ENCODE measurements around the gene FGD2. TPM values are rescaled to one million over a fixed set of nuclear protein-coding genes. Genes with fewer than 3 reads are reported as not detected.

Gene FGD2
- total and polyA plus RNA-seq, 2 donors (not counting 3 experiments of a cell fraction or from before 2014, with no cell fraction given), result not detected

GRCh38 chr6:37056112-37056403, 50.6 kb downstream of the FGD2 start:
- POLR2A ChIA-PET, result no interaction called here
- intact Hi-C loops (cut with micrococcal nuclease), result loop anchor here (5.0 kb wide), 1 partner anchor 46 kb away; no protein-coding TSS in a partner anchor
- H3K27ac ChIP-seq (ENCODE audit: insufficient read depth, low read depth, low read length), result no peak overlapping the region

GRCh38 chr6:37056439-37057127, 51.1 kb downstream of the FGD2 start:
- BruUV-seq (replicated peaks), result no TSS peak
- FAIRE-seq (no peak), DNase-seq (ENCODE audit: low read depth, low spot score) (no peak)
- CTCF ChIA-PET, result interaction anchor here (0.6 to 15.2 kb wide), 9 partner anchors 7 to 137 kb away, joined by 3 to 399 read pairs (median 3); partner anchors contain the start of gene PIM1
- Histone ChIP-seq H3K27me3 (ENCODE audit: control insufficient read depth in 2 of 2, insufficient read depth in 2 of 2, low read length in 2 of 2) (no peaks in the 10 kb centered on the region), H3K79me2 (ENCODE audit: control insufficient read depth, insufficient read depth, low read length) (no peaks in the 10 kb centered on the region), H3K4me2 (ENCODE audit: insufficient read depth, low read length) (no peak overlapping the region), H3K27ac (ENCODE audit: insufficient read depth, low read depth, low read length) (no peak overlapping the region), H2AFZ (ENCODE audit: low read depth, low read length) (no peak overlapping the region), H3K9me1 (replicated peaks; ENCODE audit: control insufficient read depth, extremely low read depth, insufficient read depth, low read length) (no peaks in the 10 kb centered on the region), H3K4me3 (replicated peaks in 1 of 3; ENCODE audit: insufficient read depth in 1 of 3, low read depth in 1 of 3, low read length in 3 of 3) (no peak overlapping the region), H3K36me3 (ENCODE audit: control insufficient read depth in 2 of 2, extremely low read depth in 1 of 2, insufficient read depth in 2 of 2, low read length in 2 of 2) (no peaks in the 10 kb centered on the region), H3K9me3 (replicated peaks; ENCODE audit: control insufficient read depth, insufficient read depth, low read length) (no peaks in the 10 kb centered on the region), H3K4me1 (ENCODE audit: control insufficient read depth, extremely low read depth, insufficient read depth, low read length) (peaks cover 9% of the 10 kb centered on the region), H4K20me1 (replicated peaks; ENCODE audit: control insufficient read depth, extremely low read depth, insufficient read depth, low read length) (no peaks in the 10 kb centered on the region), H3K9ac (replicated peaks; ENCODE audit: extremely low read depth, insufficient read depth, low read length) (no peak overlapping the region)
- dilution Hi-C loops (cut with MboI; ENCODE audit: extremely low pct_ligation_motif_present, low sequenced_read_pairs) (no loop called here), intact Hi-C loops (cut with micrococcal nuclease) (loop anchor here (5.0 kb wide), 1 partner anchor 46 kb away; no protein-coding TSS in a partner anchor)
- POLR2A ChIA-PET, result no interaction called here
- TF ChIP-seq EZH2 (IDR thresholded peaks at IDR 0.05; ENCODE audit: borderline replicate concordance, low read depth, low read length, severe bottlenecking), result no peak
- TF ChIP-seq GATA2 (IDR thresholded peaks at IDR 0.05; ENCODE audit: insufficient read depth, insufficient read length, low read depth, low read length), result no peak
- no peak for TF ChIP-seq POLR2A (IDR thresholded peaks at IDR 0.05; ENCODE audit: low read depth, low read length)
- TF ChIP-seq FOS (IDR thresholded peaks at IDR 0.05; ENCODE audit: borderline replicate concordance, insufficient read depth, low read length), result no peak
- TF ChIP-seq CTCF (IDR thresholded peaks at IDR 0.05; ENCODE audit: extremely low read depth in 1 of 2, insufficient read depth in 1 of 2, low read depth in 1 of 2, low read length in 2 of 2), result no peak
- TF ChIP-seq MAX (IDR thresholded peaks at IDR 0.05; ENCODE audit: insufficient read depth, insufficient read length), result no peak
- no peak for TF ChIP-seq JUN (IDR thresholded peaks at IDR 0.05; ENCODE audit: borderline replicate concordance, insufficient read depth, insufficient read length, low read depth)
- no peak for TF ChIP-seq MYC (IDR thresholded peaks at IDR 0.05; ENCODE audit: low read depth, low read length)
- TF ChIP-seq POLR2AphosphoS5 (IDR thresholded peaks at IDR 0.05; ENCODE audit: insufficient read depth, low read depth, low read length), result no peak

More at GRCh38 chr6:37056112-37056403, 50.6 kb downstream of the FGD2 start:
- CTCF ChIA-PET, result interaction anchor here (0.6 to 15.2 kb wide), 7 partner anchors 8 to 138 kb away, joined by 3 to 399 read pairs (median 3); partner anchors contain the start of gene PIM1
- H3K4me2 ChIP-seq (ENCODE audit: insufficient read depth, low read length), result no peak overlapping the region
- H3K9me1 ChIP-seq (replicated peaks; ENCODE audit: control insufficient read depth, extremely low read depth, insufficient read depth, low read length), result no peaks in the 10 kb centered on the region
- no peaks in the 10 kb centered on the region for H3K9me3 ChIP-seq (replicated peaks; ENCODE audit: control insufficient read depth, insufficient read depth, low read length)
- BruUV-seq (replicated peaks), result no TSS peak
- no peak overlapping the region for H2AFZ ChIP-seq (ENCODE audit: low read depth, low read length)
- peaks cover 9% of the 10 kb centered on the region for H3K4me1 ChIP-seq (ENCODE audit: control insufficient read depth, extremely low read depth, insufficient read depth, low read length)
- FAIRE-seq (no peak), DNase-seq (ENCODE audit: low read depth, low spot score) (no peak)
- H3K4me3 ChIP-seq (replicated peaks in 1 of 3; ENCODE audit: insufficient read depth in 1 of 3, low read depth in 1 of 3, low read length in 3 of 3), result no peak overlapping the region
- no peaks in the 10 kb centered on the region for H3K27me3 ChIP-seq (ENCODE audit: control insufficient read depth in 2 of 2, insufficient read depth in 2 of 2, low read length in 2 of 2)
- no peaks in the 10 kb centered on the region for H4K20me1 ChIP-seq (replicated peaks; ENCODE audit: control insufficient read depth, extremely low read depth, insufficient read depth, low read length)
- dilution Hi-C loops (cut with MboI; ENCODE audit: extremely low pct_ligation_motif_present, low sequenced_read_pairs), result no loop called here
- H3K79me2 ChIP-seq (ENCODE audit: control insufficient read depth, insufficient read depth, low read length), result no peaks in the 10 kb centered on the region
- TF ChIP-seq MAX (IDR thresholded peaks at IDR 0.05; ENCODE audit: insufficient read depth, insufficient read length) (no peak), POLR2AphosphoS5 (IDR thresholded peaks at IDR 0.05; ENCODE audit: insufficient read depth, low read depth, low read length) (no peak), GATA2 (IDR thresholded peaks at IDR 0.05; ENCODE audit: insufficient read depth, insufficient read length, low read depth, low read length) (no peak), EZH2 (IDR thresholded peaks at IDR 0.05; ENCODE audit: borderline replicate concordance, low read depth, low read length, severe bottlenecking) (no peak)
- H3K9ac ChIP-seq (replicated peaks; ENCODE audit: extremely low read depth, insufficient read depth, low read length), result no peak overlapping the region
- H3K36me3 ChIP-seq (ENCODE audit: control insufficient read depth in 2 of 2, extremely low read depth in 1 of 2, insufficient read depth in 2 of 2, low read length in 2 of 2), result no peaks in the 10 kb centered on the region

Measured in endothelial cell of umbilical vein (primary cell).